Smooth muscle cell (in vitro differentiated cells): Measurements from ENCODE around the gene GPC6. TPM values are rescaled to one million over a fixed set of nuclear protein-coding genes. Genes with fewer than 3 reads are reported as not detected.

Source experiments
- DNase-seq: peaks from one replicate; lab custom pipeline; 2025; ENCODE audit not compliant: unreplicated experiment; lab: John Stamatoyannopoulos, UW
- H2AFZ ChIP-seq: fragments of 200-600 bp; sonication (generic); 2 replicates; pipeline ENCODE4 v1.6.0; 2016; ENCODE audit warnings: antibody characterized with exemption, low read depth, mild to moderate bottlenecking
- H3F3A ChIP-seq: fragments of 200-600 bp; sonication (generic); 2 replicates; pipeline ENCODE4 v1.6.0; 2017; ENCODE audit warnings: antibody characterized with exemption, low read depth
- H3K27ac ChIP-seq: fragments of 200-600 bp; sonication (generic); 2 replicates; pipeline ENCODE4 v1.5.1; 2016; ENCODE audit warnings: low read depth, mild to moderate bottlenecking
- H3K27me3 ChIP-seq: fragments of 200-600 bp; sonication (generic); 2 replicates; pipeline ENCODE4 v1.6.1; 2016; ENCODE audit warnings: low read depth, mild to moderate bottlenecking
- H3K36me3 ChIP-seq: fragments of 200-600 bp; sonication (generic); 2 replicates; pipeline ENCODE4 v1.5.1; 2016; ENCODE audit warnings: low read depth
- H3K4me1 ChIP-seq: fragments of 200-600 bp; sonication (generic); 2 replicates; pipeline ENCODE4 v1.5.1; 2016; ENCODE audit warnings: low read depth
- H3K4me2 ChIP-seq: fragments of 200-600 bp; sonication (generic); 2 replicates; pipeline ENCODE4 v1.6.0; 2016; ENCODE audit warnings: mild to moderate bottlenecking
- H3K4me3 ChIP-seq: fragments of 200-600 bp; sonication (generic); 2 replicates; pipeline ENCODE4 v1.5.1; 2016; ENCODE audit warnings: mild to moderate bottlenecking
- H3K79me2 ChIP-seq: fragments of 200-600 bp; sonication (generic); 2 replicates; pipeline ENCODE4 v1.6.0; 2016; ENCODE audit warnings: low read depth, mild to moderate bottlenecking
- H3K9ac ChIP-seq: fragments of 200-600 bp; sonication (generic); 2 replicates; pipeline ENCODE4 v1.6.0; 2016; ENCODE audit warnings: low read depth
- H3K9me3 ChIP-seq: fragments of 200-600 bp; sonication (generic); replicated peaks from 2 replicates; pipeline ENCODE4 v1.5.1; 2016; ENCODE audit warnings: low read depth
- H4K20me1 ChIP-seq: fragments of 200-600 bp; sonication (generic); 2 replicates; pipeline ENCODE4 v1.6.0; 2016; ENCODE audit warnings: low read depth
- CTCF ChIP-seq: fragments of 200-600 bp; sonication (generic); IDR thresholded peaks from 2 replicates; pipeline ENCODE4 v1.5.1; 2017; ENCODE audit warnings: borderline replicate concordance, mild to moderate bottlenecking, antibody characterized with exemption; ENCODE audit not compliant: insufficient read depth, poor library complexity, severe bottlenecking
- WGBS: methylation state at CpG from one replicate; pipeline ENCODE4 v1.1.7; 2016; ENCODE audit warnings: low lambda C conversion rate; 5-methylcytosine and 5-hydroxymethylcytosine counted together
- polyA plus RNA-seq: library from polyadenylated mRNA; unstranded; fragments of >200 nt; fragmentation: Nextera tagmentation; extraction: Ambion mirVana; gene quantifications from 2 replicates; pipeline ENCODE4 v1.2.1, GENCODE V29; 2016
- total RNA-seq: library from RNA; depleted of rRNA; stranded (reverse); fragments of >200 nt; gene quantifications from 2 replicates; pipeline ENCODE4 v1.2.3, GENCODE V29; 2014

The GPC6 gene
- total and polyA plus RNA-seq, 2 experiments from 2014 or later, result 19.7 to 68.5 TPM

GRCh38 chr13:93982179-93982918 is 755.7 kb downstream of the GPC6 start:
- Histone ChIP-seq H4K20me1 (no peaks in the 10 kb centered on the region), H3K27ac (no peak overlapping the region), H3K27me3 (no peaks in the 10 kb centered on the region), H3K9ac (no peak overlapping the region), H3K79me2 (peaks cover 3% of the 10 kb centered on the region), H2AFZ (no peak overlapping the region), H3K9me3 (peaks cover 4% of the 10 kb centered on the region), H3K4me3 (no peak overlapping the region), H3K4me1 (no peaks in the 10 kb centered on the region), H3K4me2 (no peak overlapping the region), H3K36me3 (no peaks in the 10 kb centered on the region), H3F3A (no peaks in the 10 kb centered on the region)
- DNase-seq, result no peak
- no peak for TF ChIP-seq CTCF
- 93% methylated on average over 5 of the region's 5 CpGs for WGBS

GRCh38 chr13:93984052-93984451 is 757.4 kb downstream of the GPC6 start:
- no peak for DNase-seq
- H3K4me1 ChIP-seq, result no peaks in the 10 kb centered on the region
- no peak overlapping the region for H3K9ac ChIP-seq
- peaks cover 3% of the 10 kb centered on the region for H3K79me2 ChIP-seq
- no peaks in the 10 kb centered on the region for H3K36me3 ChIP-seq
- H2AFZ ChIP-seq, result no peak overlapping the region
- WGBS, result 92% methylated on average over 1 of the region's 1 CpG
- no peak overlapping the region for H3K27ac ChIP-seq
- no peak overlapping the region for H3K4me2 ChIP-seq
- H4K20me1 ChIP-seq, result no peaks in the 10 kb centered on the region
- no peak overlapping the region for H3K4me3 ChIP-seq
- no peaks in the 10 kb centered on the region for H3F3A ChIP-seq
- no peaks in the 10 kb centered on the region for H3K9me3 ChIP-seq
- TF ChIP-seq CTCF, result no peak
- H3K27me3 ChIP-seq, result no peaks in the 10 kb centered on the region

- no peaks in the 10 kb centered on the region for H3K36me3 ChIP-seq
- peaks cover 3% of the 10 kb centered on the region for H3K79me2 ChIP-seq
- no peak overlapping the region for H2AFZ ChIP-seq
- no peak overlapping the region for H3K4me3 ChIP-seq
- H3K9ac ChIP-seq, result no peak overlapping the region
- no peak for TF ChIP-seq CTCF
- no peaks in the 10 kb centered on the region for H3K27me3 ChIP-seq
- no peaks in the 10 kb centered on the region for H4K20me1 ChIP-seq
- no peak overlapping the region for H3K27ac ChIP-seq
- no peak overlapping the region for H3K4me2 ChIP-seq
- H3K4me1 ChIP-seq, result no peaks in the 10 kb centered on the region
- WGBS, result 97% methylated on average over 5 of the region's 5 CpGs
- H3F3A ChIP-seq, result no peaks in the 10 kb centered on the region
- no peak for DNase-seq
- no peaks in the 10 kb centered on the region for H3K9me3 ChIP-seq
These were observed 758.3 kb downstream of the GPC6 start for GRCh38 chr13:93984876-93985275.

- H2AFZ ChIP-seq, result no peak overlapping the region
- H3K79me2 ChIP-seq, result no peaks in the 10 kb centered on the region
- no peaks in the 10 kb centered on the region for H3K9me3 ChIP-seq
- no peak overlapping the region for H3K4me3 ChIP-seq
- TF ChIP-seq CTCF, result no peak
- no peak overlapping the region for H3K9ac ChIP-seq
- H3K27ac ChIP-seq, result no peak overlapping the region
- no peaks in the 10 kb centered on the region for H3F3A ChIP-seq
- no peak overlapping the region for H3K4me2 ChIP-seq
- H3K36me3 ChIP-seq, result no peaks in the 10 kb centered on the region
- no peaks in the 10 kb centered on the region for H4K20me1 ChIP-seq
- no peaks in the 10 kb centered on the region for H3K4me1 ChIP-seq
- no peaks in the 10 kb centered on the region for H3K27me3 ChIP-seq
- no peak for DNase-seq
These were observed 760.9 kb downstream of the GPC6 start for GRCh38 chr13:93987458-93987857.
